HFF-Myc (cell line): Measurements from ENCODE around the gene CDC42EP3.

Source experiments
- DNase-seq: peaks from one replicate; pipeline ENCODE4 v3.0.0-alpha.2; 2011; ENCODE audit warnings: low read depth; ENCODE audit errors: extremely low read depth
- H3K4me3 ChIP-seq: replicated peaks from 2 replicates; pipeline ENCODE4 v1.5.1; 2011; ENCODE audit warnings: low read depth, mild to moderate bottlenecking, control low read depth, low read length
- CTCF ChIP-seq: IDR thresholded peaks from 2 replicates; pipeline ENCODE4 v1.5.1; 2012; ENCODE audit warnings: mild to moderate bottlenecking, low read depth, low read length, control low read depth; ENCODE audit errors: missing control alignments

The CDC42EP3 gene

GRCh38 chr2:37684809-37685208, 13.4 kb upstream of the CDC42EP3 start:
- no peak overlapping the region for H3K4me3 ChIP-seq
- no peak for DNase-seq
- TF ChIP-seq CTCF, result no peak

GRCh38 chr2:37683921-37684780, 12.7 kb upstream of the CDC42EP3 start:
- DNase-seq, result no peak
- H3K4me3 ChIP-seq, result no peak overlapping the region
- TF ChIP-seq CTCF, result no peak

GRCh38 chr2:37683241-37683640, 11.8 kb upstream of the CDC42EP3 start:
- no peak overlapping the region for H3K4me3 ChIP-seq
- no peak for TF ChIP-seq CTCF
- DNase-seq, result no peak

- no peak for TF ChIP-seq CTCF
- no peak for DNase-seq
- no peak overlapping the region for H3K4me3 ChIP-seq
Measured at GRCh38 chr2:37682473-37682872, 11.0 kb upstream of the CDC42EP3 start.

- no peak for DNase-seq
- H3K4me3 ChIP-seq, result no peak overlapping the region
- no peak for TF ChIP-seq CTCF
Measured at GRCh38 chr2:37681587-37681986, 10.1 kb upstream of the CDC42EP3 start.

- H3K4me3 ChIP-seq, result no peak overlapping the region
- TF ChIP-seq CTCF, result no peak
- DNase-seq, result no peak
Measured at GRCh38 chr2:37679072-37679695, 7.7 kb upstream of the CDC42EP3 start.
